Measurements from ENCODE around the gene PCIF1. TPM values are rescaled to one million over a fixed set of nuclear protein-coding genes. Genes with fewer than 3 reads are reported as not detected.
"Not testable (repeated sequence)": the region's sequence is repeated elsewhere in the genome, so short reads cannot be mapped to it uniquely, and the experiment has no call there.

Gene PCIF1
- total and polyA plus RNA-seq, 2 donors = 11.5 to 44.0 TPM

DNA sequence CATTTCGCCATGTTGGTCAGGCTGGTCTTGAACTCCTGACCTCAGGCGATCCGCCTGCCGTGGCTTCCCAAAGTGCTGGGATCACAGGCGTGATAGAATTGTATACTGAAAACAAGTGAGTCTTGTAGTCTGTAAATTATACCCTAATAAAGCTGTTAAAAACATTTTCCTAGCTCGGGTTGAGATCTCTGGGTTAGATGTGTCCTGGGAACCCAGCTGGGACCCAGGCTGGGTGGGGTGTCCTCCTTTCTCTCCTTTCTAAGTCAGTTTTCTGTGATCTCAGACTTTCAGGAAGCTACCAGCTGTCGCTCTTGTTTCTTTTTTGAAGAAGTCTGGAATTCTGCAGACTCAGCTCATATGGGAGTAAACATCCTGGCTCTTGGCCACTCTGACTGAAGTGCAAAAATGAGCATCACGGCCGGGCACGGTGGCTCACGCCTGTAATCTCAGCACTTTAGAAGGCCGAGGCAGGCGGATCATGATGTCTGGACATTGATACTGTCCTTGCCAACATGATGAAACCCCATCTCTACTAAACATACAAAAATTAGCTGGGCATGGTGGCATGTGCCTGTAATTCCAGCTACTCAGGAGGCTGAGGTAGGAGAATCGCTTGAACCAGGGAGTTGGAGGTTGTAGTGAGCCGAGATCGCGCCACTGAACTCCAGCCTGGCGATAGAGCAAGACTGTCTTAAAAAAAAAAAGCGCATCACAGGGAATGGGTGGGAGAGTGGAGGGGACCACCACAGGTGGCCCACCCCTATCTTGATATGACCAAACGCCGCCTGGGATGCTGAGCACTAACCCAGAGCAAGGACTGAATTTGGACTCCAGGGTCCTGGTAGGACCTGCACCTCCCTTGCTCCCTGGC is 9.9 kb upstream of the PCIF1 start:
- peak; percentile 26 for DNase-seq (ENCODE audit: extremely low spot score)
- 38% methylated on average over 21 of the region's 21 CpGs for WGBS
- no peak overlapping the region for H3K4me3 ChIP-seq (ENCODE audit: low read depth, low read length)

DNA sequence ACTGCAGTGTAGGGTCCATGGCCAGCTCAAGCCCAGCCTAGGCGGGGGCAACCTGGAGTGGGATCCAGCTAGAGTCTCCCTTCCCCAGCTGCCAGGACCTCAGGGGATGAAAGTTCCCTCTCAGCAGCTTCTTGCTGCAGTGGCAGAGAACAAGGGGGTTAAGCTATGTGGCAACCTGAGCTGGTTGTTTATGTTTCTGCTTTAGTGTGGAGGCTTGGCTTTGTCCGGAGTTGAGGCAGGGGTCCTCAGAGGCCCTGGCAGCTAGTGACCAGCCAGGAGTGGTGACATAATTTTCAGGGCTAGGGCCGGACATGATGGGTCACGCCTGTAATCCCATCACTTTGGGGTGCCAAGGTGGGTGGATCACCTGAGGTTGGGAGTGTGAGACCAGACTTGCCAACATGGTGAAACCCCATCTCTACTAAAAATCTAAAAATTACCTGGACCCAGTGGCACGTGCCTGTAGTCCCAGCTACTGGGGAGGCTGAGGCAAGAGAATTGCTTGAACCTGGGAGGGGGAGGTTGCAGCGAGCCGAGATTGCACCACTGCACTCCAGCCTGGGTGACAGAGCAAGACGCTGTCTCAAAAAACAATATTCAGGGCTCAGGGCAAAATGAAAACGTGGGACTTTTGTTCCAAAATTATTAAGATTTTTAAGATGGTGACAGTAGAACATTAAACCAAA is 8.5 kb upstream of the PCIF1 start:
- no peak for DNase-seq (ENCODE audit: extremely low spot score)
- no peaks in the 10 kb centered on the region for H3K4me1 ChIP-seq (ENCODE audit: insufficient read depth)
- no peak overlapping the region for H3K4me3 ChIP-seq (ENCODE audit: low read depth, low read length)
- no peak overlapping the region for H3K27ac ChIP-seq (ENCODE audit: low read depth)
- WGBS = 61% methylated on average over 9 of the region's 9 CpGs
- no peaks in the 10 kb centered on the region for H3K36me3 ChIP-seq (ENCODE audit: insufficient read depth)

More for the DNA sequence above, 9.9 kb upstream of the PCIF1 start:
- Histone ChIP-seq H3K27ac (ENCODE audit: low read depth) (peak overlapping the region; percentile 41), H3K36me3 (ENCODE audit: insufficient read depth) (no peaks in the 10 kb centered on the region), H3K4me1 (ENCODE audit: insufficient read depth) (no peaks in the 10 kb centered on the region)

DNA sequence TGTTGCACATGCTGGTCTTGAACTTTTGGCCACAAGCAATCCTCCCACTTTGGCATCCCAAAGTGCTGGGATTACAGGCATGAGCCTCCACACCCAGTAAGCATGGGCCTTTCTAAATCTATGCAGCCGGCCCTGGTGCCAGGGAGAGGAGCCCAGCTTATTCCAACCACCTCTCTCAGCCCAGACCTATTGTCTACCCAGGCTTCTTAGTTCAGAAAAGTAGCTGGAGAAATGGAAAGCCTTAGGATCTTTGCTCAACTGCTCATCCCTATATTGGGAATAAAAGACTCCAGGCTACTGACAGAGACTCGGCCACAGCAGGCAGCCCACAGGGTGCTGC is 7.8 kb upstream of the PCIF1 start:
- 67% methylated on average over 2 of the region's 2 CpGs for WGBS

DNA sequence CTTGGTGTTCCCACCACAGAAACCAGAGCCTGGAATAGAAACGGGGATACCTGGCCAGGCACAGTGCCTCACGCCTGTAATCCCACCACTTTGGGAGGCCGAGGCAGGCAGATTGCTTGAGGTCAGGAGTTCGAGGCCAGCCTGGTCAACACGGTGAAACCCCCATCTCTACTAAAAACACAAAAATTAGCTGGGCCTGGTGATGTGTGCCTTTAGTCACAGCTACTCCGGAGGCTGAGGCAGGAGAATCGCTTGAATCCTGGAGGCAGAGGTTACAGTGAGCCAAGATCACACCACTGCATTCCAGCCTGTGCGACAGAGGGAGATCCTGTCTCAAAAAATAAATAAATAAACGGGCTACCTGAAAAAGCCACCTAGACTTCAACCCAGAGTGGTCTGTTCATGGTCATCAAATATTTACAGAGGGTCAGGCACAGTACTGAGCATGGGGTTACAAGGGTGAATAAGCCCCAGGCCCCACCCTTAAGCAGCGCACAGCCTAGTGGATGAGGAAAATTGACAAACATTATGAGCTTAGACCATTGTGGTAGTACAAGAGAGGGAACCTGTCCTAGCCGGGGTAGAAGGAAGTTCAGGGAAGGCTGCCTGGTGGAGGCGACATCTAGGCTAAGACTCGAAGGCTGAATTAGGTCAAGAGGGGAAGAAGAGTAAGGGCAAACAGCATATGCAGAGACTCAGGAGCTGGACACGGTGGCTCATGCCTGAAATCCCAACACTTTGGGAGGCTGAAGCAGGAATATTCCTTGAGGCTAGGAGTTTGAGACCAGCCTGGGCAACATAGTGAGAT is 7.2 kb upstream of the PCIF1 start:
- Histone ChIP-seq H3K4me1 (ENCODE audit: insufficient read depth) (no peaks in the 10 kb centered on the region), H3K4me3 (ENCODE audit: low read depth, low read length) (no peak overlapping the region), H3K36me3 (ENCODE audit: insufficient read depth) (no peaks in the 10 kb centered on the region), H3K27ac (ENCODE audit: low read depth) (no peak overlapping the region)
- 81% methylated on average over 14 of the region's 14 CpGs for WGBS
- no peak for DNase-seq (ENCODE audit: extremely low spot score)

More for the DNA sequence above, 7.8 kb upstream of the PCIF1 start:
- no peaks in the 10 kb centered on the region for H3K4me1 ChIP-seq (ENCODE audit: insufficient read depth)
- DNase-seq (ENCODE audit: extremely low spot score) = no peak
- H3K27ac ChIP-seq (ENCODE audit: low read depth) = no peak overlapping the region
- no peaks in the 10 kb centered on the region for H3K36me3 ChIP-seq (ENCODE audit: insufficient read depth)
- H3K4me3 ChIP-seq (ENCODE audit: low read depth, low read length) = no peak overlapping the region

DNA sequence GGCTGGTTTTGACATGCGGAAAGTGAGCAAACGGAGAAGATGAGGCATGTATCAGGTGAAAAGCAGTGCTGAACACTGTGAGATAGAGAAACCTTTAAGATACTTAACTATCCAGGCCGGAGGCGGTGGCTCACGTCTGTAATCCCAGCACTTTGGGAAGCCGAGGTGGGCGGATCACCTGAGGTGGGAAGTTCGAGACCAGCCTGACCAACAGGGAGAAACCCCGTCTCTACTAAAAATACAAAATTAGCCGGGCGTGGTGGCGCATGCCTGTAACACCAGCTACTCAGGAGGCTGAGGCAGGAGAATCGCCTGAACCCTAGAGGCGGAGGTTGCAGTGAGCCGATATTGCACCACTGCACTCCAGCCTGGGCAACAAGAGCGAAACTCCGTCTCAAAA is 2.8 kb upstream of the PCIF1 start:
- not testable (repeated sequence) for H3K4me1 ChIP-seq (ENCODE audit: insufficient read depth); H3K4me3 ChIP-seq (ENCODE audit: low read depth, low read length); DNase-seq (ENCODE audit: extremely low spot score); H3K27ac ChIP-seq (ENCODE audit: low read depth); H3K36me3 ChIP-seq (ENCODE audit: insufficient read depth)
- WGBS = 94% methylated on average over 17 of the region's 17 CpGs

DNA sequence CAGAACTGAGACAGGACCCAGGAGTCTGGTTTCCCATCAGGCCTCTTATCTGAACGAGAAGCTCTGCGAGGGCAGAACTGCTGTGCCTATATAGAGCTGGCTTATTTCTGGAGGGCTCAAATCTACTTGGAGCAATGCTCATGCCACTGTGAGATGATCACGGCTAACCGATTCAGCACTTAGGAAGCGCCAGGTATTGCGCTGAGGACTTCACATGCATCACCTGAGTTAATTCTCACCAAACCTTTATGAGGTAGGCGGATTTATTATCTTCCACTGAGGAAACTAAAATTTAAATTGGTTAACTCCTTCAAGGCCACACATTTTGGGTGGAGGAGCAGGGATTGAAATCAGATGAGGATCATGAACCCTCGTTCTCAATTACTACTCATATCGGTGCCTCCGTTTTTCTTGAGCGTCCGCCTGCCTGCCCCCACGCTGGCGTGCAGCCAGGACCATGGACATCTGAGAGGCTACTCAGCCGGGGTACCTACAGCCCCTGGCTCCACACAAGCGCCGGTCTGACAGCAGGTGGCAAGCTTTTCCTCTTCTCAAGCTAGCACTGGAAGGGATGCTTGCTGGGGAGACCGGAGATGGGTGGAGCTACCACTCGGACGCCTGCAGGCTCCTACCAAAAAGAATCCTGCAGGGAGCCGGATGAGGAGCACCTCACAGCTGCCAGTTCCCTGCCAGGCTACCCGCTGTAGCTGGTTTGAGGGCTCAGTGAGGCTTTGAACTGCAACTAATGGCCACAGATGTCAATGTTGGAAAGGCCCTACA is 1.0 kb upstream of the PCIF1 start:
- peak overlapping the region; percentile 81 for H3K4me3 ChIP-seq (ENCODE audit: low read depth, low read length)
- DNase-seq (ENCODE audit: extremely low spot score) = peak; percentile 39
- peak overlapping the region; percentile 42 for H3K27ac ChIP-seq (ENCODE audit: low read depth)
- H3K36me3 ChIP-seq (ENCODE audit: insufficient read depth) = peaks cover 2% of the 10 kb centered on the region
- H3K4me1 ChIP-seq (ENCODE audit: insufficient read depth) = no peaks in the 10 kb centered on the region
- 22% methylated on average over 22 of the region's 22 CpGs for WGBS

DNA sequence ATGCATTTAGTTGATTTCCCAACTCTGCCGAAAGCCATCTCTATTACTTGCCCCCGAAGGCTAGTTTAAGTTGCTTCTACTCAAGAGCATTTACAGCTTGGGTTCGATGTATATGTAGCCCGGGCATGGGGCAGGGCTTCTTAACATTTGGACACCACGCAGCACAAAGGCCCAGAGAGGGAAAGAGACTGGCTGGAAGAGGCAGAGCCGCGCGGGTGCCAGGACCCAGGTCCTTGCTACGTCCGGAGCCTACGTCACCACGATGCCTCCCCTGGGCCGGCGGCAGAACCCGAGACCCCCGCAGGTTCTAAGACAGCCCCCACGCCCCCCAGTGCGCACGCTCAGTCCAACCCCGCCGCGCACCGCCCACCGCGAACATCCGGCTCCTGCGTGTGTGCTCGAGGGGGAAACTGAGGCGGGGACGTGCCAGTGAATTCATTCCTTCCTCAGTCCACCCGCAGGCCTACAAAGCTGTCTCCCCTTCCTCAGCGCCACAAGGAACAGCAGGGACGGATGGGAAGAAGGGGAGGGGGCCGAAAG is 367 bp upstream of the PCIF1 start:
- DNase-seq (ENCODE audit: extremely low spot score) = no peak
- no peaks in the 10 kb centered on the region for H3K4me1 ChIP-seq (ENCODE audit: insufficient read depth)
- WGBS = under 1% methylated on average over 34 of the region's 34 CpGs

DNA sequence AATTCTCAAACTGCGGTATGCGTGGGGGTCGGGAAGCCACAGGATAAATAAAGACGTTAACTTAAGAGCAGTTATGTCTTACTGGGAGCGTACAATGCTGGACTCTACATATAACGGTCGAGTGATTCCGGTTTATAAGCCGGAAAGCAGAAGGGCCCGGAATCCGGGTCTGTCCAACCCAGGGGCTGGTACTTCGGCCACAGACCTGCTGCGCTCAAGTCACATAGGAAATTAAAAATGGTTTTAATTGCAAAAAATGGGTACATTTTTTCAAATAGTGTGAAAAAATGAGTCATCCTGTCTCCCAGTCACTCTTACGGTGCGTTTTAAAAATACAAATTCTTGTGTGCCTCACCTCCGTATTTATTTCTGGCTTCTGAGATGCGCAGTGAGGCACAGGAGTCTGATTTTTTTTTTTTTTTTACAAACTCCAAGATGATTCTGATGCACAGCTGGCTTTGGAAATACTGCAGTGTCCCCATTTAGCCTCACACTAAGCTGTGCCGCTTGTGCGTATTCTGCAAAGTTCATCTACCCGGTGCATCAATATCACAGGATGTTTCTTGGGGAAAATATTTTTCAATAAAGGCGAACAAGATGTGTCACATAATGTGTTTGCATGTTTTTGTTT is 1.0 kb downstream of the PCIF1 start:
- Histone ChIP-seq H3K27ac (ENCODE audit: low read depth) (peak overlapping the region; percentile 51), H3K4me1 (ENCODE audit: insufficient read depth) (no peaks in the 10 kb centered on the region), H3K36me3 (ENCODE audit: insufficient read depth) (peaks cover 8% of the 10 kb centered on the region), H3K4me3 (ENCODE audit: low read depth, low read length) (peak overlapping the region; percentile 34)
- 7% methylated on average over 21 of the region's 21 CpGs for WGBS
- no peak for DNase-seq (ENCODE audit: extremely low spot score)

More for the DNA sequence above, 367 bp upstream of the PCIF1 start:
- H3K27ac ChIP-seq (ENCODE audit: low read depth) = peak overlapping the region; percentile 100
- H3K4me3 ChIP-seq (ENCODE audit: low read depth, low read length) = peak overlapping the region; percentile 81
- H3K36me3 ChIP-seq (ENCODE audit: insufficient read depth) = peaks cover 6% of the 10 kb centered on the region

DNA sequence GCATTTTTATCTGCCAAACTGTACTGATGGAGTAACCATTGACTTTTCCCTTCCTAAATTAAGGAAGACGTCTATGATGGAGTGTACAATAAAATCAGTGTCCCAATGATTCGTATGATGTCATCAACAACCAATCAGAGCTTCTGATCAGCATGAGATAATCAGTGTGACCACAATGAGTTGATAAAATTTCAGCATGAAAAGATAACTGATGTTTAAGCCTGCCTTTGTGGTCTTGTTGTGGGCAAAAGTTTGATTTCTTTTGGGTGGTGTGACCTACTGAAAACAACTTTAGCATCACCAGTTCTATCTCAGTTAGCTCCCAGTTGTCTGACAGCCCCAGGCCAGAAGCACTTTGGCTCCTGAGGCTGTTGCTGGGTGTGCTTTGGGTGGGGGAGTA is 3.3 kb downstream of the PCIF1 start:
- H3K27ac ChIP-seq (ENCODE audit: low read depth) = no peak overlapping the region
- 73% methylated on average over 2 of the region's 2 CpGs for WGBS
- no peak for DNase-seq (ENCODE audit: extremely low spot score)
- H3K4me3 ChIP-seq (ENCODE audit: low read depth, low read length) = no peak overlapping the region
- H3K36me3 ChIP-seq (ENCODE audit: insufficient read depth) = peaks cover 13% of the 10 kb centered on the region
- H3K4me1 ChIP-seq (ENCODE audit: insufficient read depth) = no peaks in the 10 kb centered on the region

DNA sequence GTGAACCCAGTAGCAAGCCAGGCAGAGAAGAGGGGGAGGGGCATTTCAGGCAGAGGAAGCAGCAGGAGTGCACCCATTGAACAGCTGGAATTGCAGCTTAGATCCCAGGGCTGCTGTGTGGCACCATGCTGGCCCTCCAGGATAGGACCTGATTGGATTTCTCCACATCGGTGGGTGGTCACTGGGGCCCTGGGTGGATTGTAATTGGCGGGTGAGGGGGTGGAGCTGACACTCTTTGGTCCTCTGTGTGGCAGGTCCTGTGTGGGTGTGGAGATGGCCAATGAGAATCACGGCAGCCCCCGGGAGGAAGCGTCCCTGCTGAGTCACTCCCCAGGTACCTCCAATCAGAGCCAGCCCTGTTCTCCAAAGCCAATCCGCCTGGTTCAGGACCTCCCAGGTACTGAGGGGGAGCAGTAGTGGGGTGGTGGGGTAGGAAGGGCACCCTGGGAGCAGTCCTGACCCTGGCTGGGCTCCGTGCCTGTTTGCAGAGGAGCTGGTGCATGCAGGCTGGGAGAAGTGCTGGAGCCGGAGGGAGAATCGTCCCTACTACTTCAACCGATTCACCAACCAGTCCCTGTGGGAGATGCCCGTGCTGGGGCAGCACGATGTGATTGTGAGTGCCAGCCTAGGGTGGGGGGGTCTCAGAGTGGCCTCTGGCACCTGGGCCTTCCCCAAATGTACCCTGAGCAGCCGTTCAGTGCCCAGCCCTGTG is 4.4 kb downstream of the PCIF1 start:
- H3K4me1 ChIP-seq (ENCODE audit: insufficient read depth) = no peaks in the 10 kb centered on the region
- H3K4me3 ChIP-seq (ENCODE audit: low read depth, low read length) = no peak overlapping the region
- peaks cover 13% of the 10 kb centered on the region for H3K36me3 ChIP-seq (ENCODE audit: insufficient read depth)
- no peak overlapping the region for H3K27ac ChIP-seq (ENCODE audit: low read depth)
- 87% methylated on average over 13 of the region's 13 CpGs for WGBS
- DNase-seq (ENCODE audit: extremely low spot score) = no peak

DNA sequence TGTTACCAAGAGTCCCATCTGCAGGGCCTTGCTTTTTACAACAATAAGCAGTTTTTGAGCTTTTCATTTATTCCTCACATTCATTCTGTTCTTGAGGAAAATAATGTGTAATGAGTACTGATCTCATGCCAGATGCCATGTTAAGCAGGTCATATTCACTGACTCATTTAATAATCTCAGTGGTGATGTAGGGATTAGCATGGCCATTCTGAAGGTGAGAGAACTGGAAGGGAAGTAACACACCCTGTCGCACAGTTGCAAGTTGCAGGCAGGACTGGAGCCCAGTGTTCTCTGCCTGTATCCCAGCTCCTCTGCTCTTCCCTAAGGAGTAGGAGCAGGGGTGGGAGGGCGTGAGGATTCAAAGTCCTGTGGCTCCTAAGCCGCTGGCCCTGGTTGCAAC is 5.6 kb downstream of the PCIF1 start:
- DNase-seq (ENCODE audit: extremely low spot score) = no peak
- 95% methylated on average over 3 of the region's 3 CpGs for WGBS
- H3K4me1 ChIP-seq (ENCODE audit: insufficient read depth) = no peaks in the 10 kb centered on the region
- H3K36me3 ChIP-seq (ENCODE audit: insufficient read depth) = peaks cover 17% of the 10 kb centered on the region
- H3K27ac ChIP-seq (ENCODE audit: low read depth) = no peak overlapping the region
- H3K4me3 ChIP-seq (ENCODE audit: low read depth, low read length) = no peak overlapping the region

DNA sequence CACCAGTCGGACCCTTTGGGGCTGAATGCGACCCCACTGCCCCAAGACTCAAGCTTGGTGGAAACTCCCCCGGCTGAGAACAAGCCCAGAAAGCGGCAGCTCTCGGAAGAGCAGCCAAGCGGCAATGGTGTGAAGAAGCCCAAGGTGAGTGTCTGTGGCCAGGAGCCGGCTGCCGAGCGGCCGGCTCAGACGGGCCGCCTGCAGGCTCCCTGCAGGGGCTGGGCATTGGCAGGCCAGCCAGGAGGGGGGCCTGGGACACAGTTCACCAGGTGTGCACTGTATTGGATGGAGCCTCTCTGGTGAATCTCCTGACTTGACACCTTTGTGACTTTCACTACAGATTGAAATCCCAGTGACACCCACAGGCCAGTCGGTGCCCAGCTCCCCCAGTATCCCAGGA is 6.0 kb downstream of the PCIF1 start:
- Histone ChIP-seq H3K4me1 (ENCODE audit: insufficient read depth) (no peaks in the 10 kb centered on the region), H3K4me3 (ENCODE audit: low read depth, low read length) (no peak overlapping the region), H3K27ac (ENCODE audit: low read depth) (no peak overlapping the region), H3K36me3 (ENCODE audit: insufficient read depth) (peaks cover 17% of the 10 kb centered on the region)
- DNase-seq (ENCODE audit: extremely low spot score) = no peak
- 92% methylated on average over 13 of the region's 13 CpGs for WGBS

Measured in urinary bladder (tissue), 4 donors.